HepG2 (cell line): ENCODE measurements around the gene NDN. TPM values are rescaled to one million over a fixed set of nuclear protein-coding genes. Genes with fewer than 3 reads are reported as not detected.

ENCODE experiments used
- ATAC-seq: fragments of 200-7000 bp; cut with Tn5 transposase; 3 replicates; pipeline ENCODE4 v1.9.1; 2020; ENCODE audit warnings: mild to moderate bottlenecking, moderate library complexity
- BruUV-seq: library from RNA; stranded (reverse); fragments of 400-500 nt; replicated peaks from 2 replicates; lab custom pipeline; 2021; lab: Mats Ljungman, UMichigan
- CTCF ChIA-PET: fragments of 300-600 bp; formaldehyde crosslinking; extraction: SDS; loops from one replicate; lab custom pipeline; 2021; ENCODE audit warnings: low total read pairs, inconsistent platforms, low intra/inter-chr PET ratio; lab: Yijun Ruan, JAX
- POLR2A ChIA-PET: fragments of 350-600 bp; sonication (Branson Sonifier 250); formaldehyde crosslinking; loops from one replicate; lab custom pipeline; 2020; ENCODE audit warnings: antibody characterized with exemption, inconsistent platforms; lab: Yijun Ruan, JAX
- DNase-seq: peaks from one replicate; pipeline ENCODE4 v3.0.0-alpha.2; 2015; ENCODE audit warnings: low spot score
- FAIRE-seq: peaks from 3 replicates; lab custom pipeline; 2011; peaks lifted over from hg19 to GRCh38; lab: Jason Lieb, UNC
- H2AFZ ChIP-seq: one replicate; pipeline ENCODE4 v1.6.1; 2011; ENCODE audit warnings: low read length, inconsistent platforms
- H3K27ac ChIP-seq: fragments of 300-600 bp; 3 replicates; pipeline ENCODE4 v1.8.0; 2011; ENCODE audit warnings: mixed run types, mild to moderate bottlenecking, mixed read lengths, low read length, inconsistent platforms; ENCODE audit not compliant: insufficient read depth; ENCODE audit errors: extremely low read length
- H3K27me3 ChIP-seq, 2 experiments: fragments of 200-600 bp in 1 of 2; 2 replicates in 1 of 2; 3 replicates in 1 of 2; pipeline versions ENCODE4 v1.6.0 to v1.8.0; 2011; ENCODE audit warnings: low read length in 2 of 2, mild to moderate bottlenecking in 2 of 2, moderate library complexity in 2 of 2, inconsistent platforms in 1 of 2; ENCODE audit not compliant: insufficient read depth in 2 of 2, control insufficient read depth in 1 of 2
- H3K36me3 ChIP-seq, 2 experiments: fragments of 200-600 bp in 1 of 2; replicated peaks in 1 of 2; 2 replicates in 1 of 2; 3 replicates in 1 of 2; pipeline versions ENCODE4 v1.5.1 to v1.8.0; 2011; ENCODE audit warnings: low read length in 2 of 2, inconsistent platforms in 1 of 2; ENCODE audit not compliant: insufficient read depth in 2 of 2, control insufficient read depth in 1 of 2
- H3K4me1 ChIP-seq: 2 replicates; pipeline ENCODE4 v1.5.1; 2012; ENCODE audit warnings: low read length, inconsistent platforms; ENCODE audit not compliant: insufficient read depth
- H3K4me2 ChIP-seq: 2 replicates; pipeline ENCODE4 v1.6.0; 2011; ENCODE audit warnings: low read depth, low read length, inconsistent platforms
- H3K4me3 ChIP-seq, 3 experiments: fragments of 200-600 bp in 1 of 3; sonication (generic), shearing (Covaris generic) in 1 of 3; replicated peaks in 1 of 3; 2 replicates each; pipeline ENCODE4 v1.5.1; 2011 to 2016; ENCODE audit warnings: low read length in 3 of 3, inconsistent platforms in 2 of 3, low read depth in 2 of 3, mild to moderate bottlenecking in 2 of 3, control low read depth in 1 of 3, mixed read lengths in 1 of 3; ENCODE audit not compliant: insufficient read depth in 1 of 3
- H3K79me2 ChIP-seq: one replicate; pipeline ENCODE4 v1.6.1; 2011; ENCODE audit warnings: low read length, inconsistent platforms; ENCODE audit not compliant: insufficient read depth
- H3K9ac ChIP-seq: 2 replicates; pipeline ENCODE4 v1.6.0; 2011; ENCODE audit warnings: mild to moderate bottlenecking, low read depth, low read length, inconsistent platforms; ENCODE audit not compliant: insufficient read depth
- H3K9me3 ChIP-seq: 2 replicates; pipeline ENCODE4 v1.5.1; 2012; ENCODE audit warnings: mild to moderate bottlenecking, low read length
- H4K20me1 ChIP-seq: 2 replicates; pipeline ENCODE4 v1.6.0; 2011; ENCODE audit warnings: inconsistent platforms, mild to moderate bottlenecking, low read length, moderate library complexity; ENCODE audit not compliant: insufficient read depth
- DMAP1 ChIP-seq: IDR thresholded peaks from 2 replicates; pipeline ENCODE4 v1.6.1; 2016
- NFE2L2 ChIP-seq: fragments of 150-350 bp; IDR thresholded peaks from 2 replicates; pipeline ENCODE4 v1.6.1; 2014; ENCODE audit warnings: low read length
- SIX1 ChIP-seq: sonication (generic); formaldehyde crosslinking; IDR thresholded peaks from 2 replicates; pipeline ENCODE4 v1.4.0; 2020; ENCODE audit warnings: missing genetic modification reagents, borderline replicate concordance
- SRF ChIP-seq: IDR thresholded peaks from 2 replicates; pipeline ENCODE4 v1.6.1; 2011; ENCODE audit warnings: mild to moderate bottlenecking, low read depth, low read length, moderate library complexity
- ZNF138 ChIP-seq: sonication (generic); formaldehyde crosslinking; IDR thresholded peaks from 2 replicates; pipeline ENCODE4 v1.5.0; 2020; ENCODE audit warnings: mild to moderate bottlenecking, low read depth, missing genetic modification reagents
- ZNF17 ChIP-seq: sonication (generic); formaldehyde crosslinking; IDR thresholded peaks from 2 replicates; pipeline ENCODE4 v1.5.0; 2020; ENCODE audit warnings: mild to moderate bottlenecking, missing genetic modification reagents
- ZNF441 ChIP-seq: sonication (generic); formaldehyde crosslinking; IDR thresholded peaks from 2 replicates; pipeline ENCODE4 v1.7.0; 2021; ENCODE audit warnings: missing genetic modification reagents, borderline replicate concordance
- ZSCAN30 ChIP-seq: sonication (generic); formaldehyde crosslinking; IDR thresholded peaks from 2 replicates; pipeline ENCODE4 v1.5.0; 2020; ENCODE audit warnings: mild to moderate bottlenecking, missing genetic modification reagents
- WGBS: methylation state at CpG from one replicate; pipeline ENCODE4 v1.1.6; 2017; ENCODE audit warnings: low lambda C conversion rate; 5-methylcytosine and 5-hydroxymethylcytosine counted together
- in situ Hi-C: cut with HindIII; loops from 2 replicates; pipeline ENCODE4 v1.10.0; 2017; ENCODE audit warnings: low pct_unique_long_range_greater_than_20kb; ENCODE audit not compliant: extremely low pct_ligation_motif_present
- intact Hi-C: fragments of 100-400 bp; cut with micrococcal nuclease; formaldehyde crosslinking; loops from one replicate; pipeline ENCODE4 v1.10.0; 2022; ENCODE audit not compliant: unreplicated experiment
- polyA plus RNA-seq, 8 experiments: library from polyadenylated mRNA; depleted of rRNA in 3 of 8; stranded (reverse) in 7 of 8; unstranded in 1 of 8; fragments of >200 nt; fragmentation: Illumina TruSeq in 4 of 8; extraction: Trizol in 4 of 8; gene quantifications; 2 replicates each; pipeline versions ENCODE4 v1.2.1 to v1.2.3, GENCODE V29; 2011 to 2016; ENCODE audit warnings: low read depth in 4 of 8, missing spikeins in 1 of 8, mixed read lengths in 1 of 8; ENCODE audit not compliant: insufficient read depth in 1 of 8
- total RNA-seq, 5 experiments: library from RNA; depleted of rRNA; stranded (reverse); fragments of >200 nt; fragmentation: Illumina TruSeq; extraction: Trizol; gene quantifications; 2 replicates each; pipeline ENCODE4 v1.2.3, GENCODE V29; 2016; ENCODE audit warnings: low read depth in 1 of 5
- TF ChIP-seq, protein P1 (sequence below): sonication (generic); formaldehyde crosslinking; conservative IDR thresholded peaks from 2 replicates; pipeline ENCODE4 v1.8.1; 2023; ENCODE audit warnings: missing genetic modification reagents
- TF ChIP-seq, protein P2 (sequence below): sonication (generic); formaldehyde crosslinking; IDR thresholded peaks from 2 replicates; pipeline ENCODE4 v1.9.0; 2022; ENCODE audit warnings: missing genetic modification reagents, mild to moderate bottlenecking, borderline replicate concordance
- TF ChIP-seq, protein P3 (sequence below): sonication (generic); formaldehyde crosslinking; IDR thresholded peaks from 2 replicates; pipeline ENCODE4 v1.4.0; 2020; ENCODE audit warnings: missing genetic modification reagents, borderline replicate concordance
- TF ChIP-seq, protein P4 (sequence below): sonication (generic); formaldehyde crosslinking; IDR thresholded peaks from 2 replicates; pipeline ENCODE4 v1.5.0; 2020; ENCODE audit warnings: mild to moderate bottlenecking, missing genetic modification reagents, moderate library complexity

Gene NDN
- total and polyA plus RNA-seq, 2 of the 13 experiments (the other 11 are each of a cell fraction or from before 2014, with no cell fraction given): 0.03 TPM; not detected in 1

DNA sequence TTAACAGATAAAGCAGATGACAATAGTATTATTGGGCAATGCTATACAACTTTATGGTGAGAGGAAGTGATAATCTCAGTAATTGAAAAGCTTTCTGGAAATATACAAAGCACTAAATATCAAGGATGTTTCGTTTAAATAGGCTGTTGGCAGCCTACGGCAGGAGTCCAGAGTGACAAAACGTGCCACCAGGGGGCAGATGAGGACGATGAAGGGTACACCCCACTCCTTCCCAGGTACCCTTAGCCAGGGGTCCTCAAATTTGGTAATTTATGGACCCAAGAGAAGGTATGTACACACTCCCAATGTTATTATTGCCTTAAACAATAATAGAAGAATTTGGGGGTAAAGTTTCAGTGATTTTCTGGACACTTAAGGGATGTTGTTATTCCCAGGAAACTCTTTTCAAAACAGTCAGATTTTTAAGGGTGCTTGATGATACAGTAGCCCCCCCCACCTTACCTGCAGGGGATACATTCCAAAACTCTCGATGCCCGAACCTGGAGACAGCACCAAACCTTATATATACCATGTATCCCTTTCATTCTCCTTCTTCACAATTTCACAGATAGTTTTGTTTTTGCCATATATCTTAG is 38.1 kb downstream of the NDN start:
- no peaks in the 10 kb centered on the region for H3K4me1 ChIP-seq
- CTCF ChIA-PET: interaction anchor here (1.2 to 2.8 kb wide), 5 partner anchors 110 to 228 kb away, joined by 4 to 33 read pairs (median 8); no protein-coding TSS in a partner anchor
- no peak overlapping the region for H3K4me2 ChIP-seq
- intact Hi-C loops (loop anchor here (1.0 to 10.0 kb wide), 3 partner anchors 112 to 1856 kb away; no protein-coding TSS in a partner anchor), in situ Hi-C loops (loop anchor here (5.0 to 25.0 kb wide), 2 partner anchors 162 to 218 kb away; no protein-coding TSS in a partner anchor)
- FAIRE-seq (peak; percentile 28), DNase-seq (peak; percentile 16), ATAC-seq (peak; percentile 82)
- H3K9ac ChIP-seq: no peak overlapping the region
- peaks cover 2 to 18% of the 10 kb centered on the region in 2 experiments; a peak in 2 of 5 replicates for H3K27me3 ChIP-seq
- H3K4me3 ChIP-seq: no peak overlapping the region
- no peaks in the 10 kb centered on the region for H3K36me3 ChIP-seq
- under 1% methylated on average over 6 of the region's 6 CpGs for WGBS
- no TSS peak for BruUV-seq
- no peak overlapping the region for H3K27ac ChIP-seq
- H4K20me1 ChIP-seq: no peaks in the 10 kb centered on the region
- POLR2A ChIA-PET: no interaction called here
- H3K9me3 ChIP-seq: no peaks in the 10 kb centered on the region
- H2AFZ ChIP-seq: no peak overlapping the region
- H3K79me2 ChIP-seq: no peaks in the 10 kb centered on the region
- TF ChIP-seq SIX1 (no peak), ZSCAN30 (CRISPR knock-in tag) (no peak), NFE2L2 (no peak), ZNF17 (no peak), ZNF441 (no peak), SRF (no peak), DMAP1 (CRISPR knock-in tag) (no peak), ZNF138 (CRISPR knock-in tag) (no peak)
- TF ChIP-seq, protein P1, sequence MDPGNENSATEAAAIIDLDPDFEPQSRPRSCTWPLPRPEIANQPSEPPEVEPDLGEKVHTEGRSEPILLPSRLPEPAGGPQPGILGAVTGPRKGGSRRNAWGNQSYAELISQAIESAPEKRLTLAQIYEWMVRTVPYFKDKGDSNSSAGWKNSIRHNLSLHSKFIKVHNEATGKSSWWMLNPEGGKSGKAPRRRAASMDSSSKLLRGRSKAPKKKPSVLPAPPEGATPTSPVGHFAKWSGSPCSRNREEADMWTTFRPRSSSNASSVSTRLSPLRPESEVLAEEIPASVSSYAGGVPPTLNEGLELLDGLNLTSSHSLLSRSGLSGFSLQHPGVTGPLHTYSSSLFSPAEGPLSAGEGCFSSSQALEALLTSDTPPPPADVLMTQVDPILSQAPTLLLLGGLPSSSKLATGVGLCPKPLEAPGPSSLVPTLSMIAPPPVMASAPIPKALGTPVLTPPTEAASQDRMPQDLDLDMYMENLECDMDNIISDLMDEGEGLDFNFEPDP (CRISPR knock-in tag): no peak
- TF ChIP-seq, protein P2, sequence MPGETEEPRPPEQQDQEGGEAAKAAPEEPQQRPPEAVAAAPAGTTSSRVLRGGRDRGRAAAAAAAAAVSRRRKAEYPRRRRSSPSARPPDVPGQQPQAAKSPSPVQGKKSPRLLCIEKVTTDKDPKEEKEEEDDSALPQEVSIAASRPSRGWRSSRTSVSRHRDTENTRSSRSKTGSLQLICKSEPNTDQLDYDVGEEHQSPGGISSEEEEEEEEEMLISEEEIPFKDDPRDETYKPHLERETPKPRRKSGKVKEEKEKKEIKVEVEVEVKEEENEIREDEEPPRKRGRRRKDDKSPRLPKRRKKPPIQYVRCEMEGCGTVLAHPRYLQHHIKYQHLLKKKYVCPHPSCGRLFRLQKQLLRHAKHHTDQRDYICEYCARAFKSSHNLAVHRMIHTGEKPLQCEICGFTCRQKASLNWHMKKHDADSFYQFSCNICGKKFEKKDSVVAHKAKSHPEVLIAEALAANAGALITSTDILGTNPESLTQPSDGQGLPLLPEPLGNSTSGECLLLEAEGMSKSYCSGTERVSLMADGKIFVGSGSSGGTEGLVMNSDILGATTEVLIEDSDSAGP (CRISPR knock-in tag): no peak
- TF ChIP-seq, protein P3, sequence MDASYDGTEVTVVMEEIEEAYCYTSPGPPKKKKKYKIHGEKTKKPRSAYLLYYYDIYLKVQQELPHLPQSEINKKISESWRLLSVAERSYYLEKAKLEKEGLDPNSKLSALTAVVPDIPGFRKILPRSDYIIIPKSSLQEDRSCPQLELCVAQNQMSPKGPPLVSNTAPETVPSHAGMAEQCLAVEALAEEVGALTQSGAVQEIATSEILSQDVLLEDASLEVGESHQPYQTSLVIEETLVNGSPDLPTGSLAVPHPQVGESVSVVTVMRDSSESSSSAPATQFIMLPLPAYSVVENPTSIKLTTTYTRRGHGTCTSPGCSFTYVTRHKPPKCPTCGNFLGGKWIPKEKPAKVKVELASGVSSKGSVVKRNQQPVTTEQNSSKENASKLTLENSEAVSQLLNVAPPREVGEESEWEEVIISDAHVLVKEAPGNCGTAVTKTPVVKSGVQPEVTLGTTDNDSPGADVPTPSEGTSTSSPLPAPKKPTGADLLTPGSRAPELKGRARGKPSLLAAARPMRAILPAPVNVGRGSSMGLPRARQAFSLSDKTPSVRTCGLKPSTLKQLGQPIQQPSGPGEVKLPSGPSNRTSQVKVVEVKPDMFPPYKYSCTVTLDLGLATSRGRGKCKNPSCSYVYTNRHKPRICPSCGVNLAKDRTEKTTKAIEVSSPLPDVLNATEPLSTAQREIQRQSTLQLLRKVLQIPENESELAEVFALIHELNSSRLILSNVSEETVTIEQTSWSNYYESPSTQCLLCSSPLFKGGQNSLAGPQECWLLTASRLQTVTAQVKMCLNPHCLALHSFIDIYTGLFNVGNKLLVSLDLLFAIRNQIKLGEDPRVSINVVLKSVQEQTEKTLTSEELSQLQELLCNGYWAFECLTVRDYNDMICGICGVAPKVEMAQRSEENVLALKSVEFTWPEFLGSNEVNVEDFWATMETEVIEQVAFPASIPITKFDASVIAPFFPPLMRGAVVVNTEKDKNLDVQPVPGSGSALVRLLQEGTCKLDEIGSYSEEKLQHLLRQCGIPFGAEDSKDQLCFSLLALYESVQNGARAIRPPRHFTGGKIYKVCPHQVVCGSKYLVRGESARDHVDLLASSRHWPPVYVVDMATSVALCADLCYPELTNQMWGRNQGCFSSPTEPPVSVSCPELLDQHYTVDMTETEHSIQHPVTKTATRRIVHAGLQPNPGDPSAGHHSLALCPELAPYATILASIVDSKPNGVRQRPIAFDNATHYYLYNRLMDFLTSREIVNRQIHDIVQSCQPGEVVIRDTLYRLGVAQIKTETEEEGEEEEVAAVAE (CRISPR knock-in tag): no peak
- TF ChIP-seq, protein P4, sequence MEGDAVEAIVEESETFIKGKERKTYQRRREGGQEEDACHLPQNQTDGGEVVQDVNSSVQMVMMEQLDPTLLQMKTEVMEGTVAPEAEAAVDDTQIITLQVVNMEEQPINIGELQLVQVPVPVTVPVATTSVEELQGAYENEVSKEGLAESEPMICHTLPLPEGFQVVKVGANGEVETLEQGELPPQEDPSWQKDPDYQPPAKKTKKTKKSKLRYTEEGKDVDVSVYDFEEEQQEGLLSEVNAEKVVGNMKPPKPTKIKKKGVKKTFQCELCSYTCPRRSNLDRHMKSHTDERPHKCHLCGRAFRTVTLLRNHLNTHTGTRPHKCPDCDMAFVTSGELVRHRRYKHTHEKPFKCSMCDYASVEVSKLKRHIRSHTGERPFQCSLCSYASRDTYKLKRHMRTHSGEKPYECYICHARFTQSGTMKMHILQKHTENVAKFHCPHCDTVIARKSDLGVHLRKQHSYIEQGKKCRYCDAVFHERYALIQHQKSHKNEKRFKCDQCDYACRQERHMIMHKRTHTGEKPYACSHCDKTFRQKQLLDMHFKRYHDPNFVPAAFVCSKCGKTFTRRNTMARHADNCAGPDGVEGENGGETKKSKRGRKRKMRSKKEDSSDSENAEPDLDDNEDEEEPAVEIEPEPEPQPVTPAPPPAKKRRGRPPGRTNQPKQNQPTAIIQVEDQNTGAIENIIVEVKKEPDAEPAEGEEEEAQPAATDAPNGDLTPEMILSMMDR: peak; percentile 75
